AG10803 (cell line): ENCODE results near the gene SCUBE1.

Source experiments
- DNase-seq: peaks from one replicate; pipeline ENCODE4 v3.0.0; 2010; ENCODE audit warnings: low read depth
- H3K4me3 ChIP-seq: 2 replicates; pipeline ENCODE4 v1.5.1; 2011; ENCODE audit warnings: mild to moderate bottlenecking, low read length, control low read depth
- CTCF ChIP-seq: conservative IDR thresholded peaks from 2 replicates; pipeline ENCODE4 v1.5.1; 2011; ENCODE audit warnings: mild to moderate bottlenecking, low read length, control low read depth, inconsistent platforms

Gene SCUBE1

GRCh38 chr22:43238526-43239006 is 104.6 kb downstream of the SCUBE1 start:
- no peak for TF ChIP-seq CTCF
- DNase-seq: no peak
- H3K4me3 ChIP-seq: no peak overlapping the region

- H3K4me3 ChIP-seq: no peak overlapping the region
- no peak for DNase-seq
- no peak for TF ChIP-seq CTCF
Measured at GRCh38 chr22:43237280-43237679, 105.9 kb downstream of the SCUBE1 start.

- no peak overlapping the region for H3K4me3 ChIP-seq
- TF ChIP-seq CTCF: no peak
- DNase-seq: no peak
Measured at GRCh38 chr22:43236411-43237166, 106.6 kb downstream of the SCUBE1 start.

- no peak overlapping the region for H3K4me3 ChIP-seq
- no peak for DNase-seq
- no peak for TF ChIP-seq CTCF
Measured at GRCh38 chr22:43235445-43236409, 107.4 kb downstream of the SCUBE1 start.

GRCh38 chr22:43234264-43234988 is 108.7 kb downstream of the SCUBE1 start:
- no peak overlapping the region for H3K4me3 ChIP-seq
- TF ChIP-seq CTCF: no peak
- no peak for DNase-seq

- TF ChIP-seq CTCF: no peak
- DNase-seq: no peak
- no peak overlapping the region for H3K4me3 ChIP-seq
Measured at GRCh38 chr22:43233529-43233928, 109.6 kb downstream of the SCUBE1 start.
